Measurements from ENCODE around the gene R3HDM4.

DNA sequence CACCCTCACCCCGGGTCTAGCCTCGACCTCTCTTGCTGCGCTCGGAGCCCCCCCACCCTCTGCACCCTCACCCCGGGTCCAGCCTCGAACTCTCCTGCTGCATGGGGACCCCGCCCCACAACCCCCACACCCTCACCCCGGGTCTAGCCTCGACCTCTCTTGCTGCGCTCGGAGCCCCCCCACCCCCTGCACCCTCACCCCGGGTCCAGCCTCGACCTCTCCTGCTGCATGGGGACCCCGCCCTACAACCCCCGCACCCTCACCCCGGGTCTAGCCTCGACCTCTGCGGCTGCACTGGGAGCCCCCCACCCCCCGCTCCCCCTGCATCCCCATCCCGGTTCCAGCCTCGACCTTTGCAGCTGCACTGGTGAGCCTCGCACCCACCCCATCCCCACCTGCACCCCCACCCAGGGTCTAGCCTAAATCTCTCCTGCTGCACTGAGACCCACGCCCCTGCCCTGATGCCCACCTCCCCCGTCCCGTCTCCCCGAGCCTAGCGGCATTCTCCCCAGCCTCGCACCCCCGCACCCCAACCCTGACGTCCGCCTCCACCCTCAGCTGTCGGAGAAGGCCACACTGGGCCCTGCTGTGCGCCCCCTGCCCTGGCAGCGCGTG lies 51.8 kb downstream of the R3HDM4 start:
- TF ChIP-seq, protein P1, sequence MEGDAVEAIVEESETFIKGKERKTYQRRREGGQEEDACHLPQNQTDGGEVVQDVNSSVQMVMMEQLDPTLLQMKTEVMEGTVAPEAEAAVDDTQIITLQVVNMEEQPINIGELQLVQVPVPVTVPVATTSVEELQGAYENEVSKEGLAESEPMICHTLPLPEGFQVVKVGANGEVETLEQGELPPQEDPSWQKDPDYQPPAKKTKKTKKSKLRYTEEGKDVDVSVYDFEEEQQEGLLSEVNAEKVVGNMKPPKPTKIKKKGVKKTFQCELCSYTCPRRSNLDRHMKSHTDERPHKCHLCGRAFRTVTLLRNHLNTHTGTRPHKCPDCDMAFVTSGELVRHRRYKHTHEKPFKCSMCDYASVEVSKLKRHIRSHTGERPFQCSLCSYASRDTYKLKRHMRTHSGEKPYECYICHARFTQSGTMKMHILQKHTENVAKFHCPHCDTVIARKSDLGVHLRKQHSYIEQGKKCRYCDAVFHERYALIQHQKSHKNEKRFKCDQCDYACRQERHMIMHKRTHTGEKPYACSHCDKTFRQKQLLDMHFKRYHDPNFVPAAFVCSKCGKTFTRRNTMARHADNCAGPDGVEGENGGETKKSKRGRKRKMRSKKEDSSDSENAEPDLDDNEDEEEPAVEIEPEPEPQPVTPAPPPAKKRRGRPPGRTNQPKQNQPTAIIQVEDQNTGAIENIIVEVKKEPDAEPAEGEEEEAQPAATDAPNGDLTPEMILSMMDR (IDR thresholded peaks at IDR 0.05; ENCODE audit: insufficient read depth, low read depth, low read length), result no peak
- no peak for TF ChIP-seq EZH2 (IDR thresholded peaks at IDR 0.05; ENCODE audit: insufficient read depth, low read length)
